Measurements from ENCODE around the gene DNAJC6. TPM values are rescaled to one million over a fixed set of nuclear protein-coding genes. Genes with fewer than 3 reads are reported as not detected.
A peak's percentile ranks its signal among the peaks of the same experiment; 100 is the strongest.

The DNAJC6 gene
- total and polyA plus RNA-seq, 8 donors: 0.46 to 4.3 (median 1.9) TPM

GRCh38 chr1:65420590-65421350 is 111.4 kb downstream of the DNAJC6 start, which contains the start of the genes LEPR and LEPROT:
Gene LEPR (plus strand): TSS chr1:65420668. CDS start chr1:65565566, 144,898 bp downstream.
Gene LEPROT (plus strand): TSS chr1:65420668. CDS start chr1:65420725, 57 bp downstream.
- Histone ChIP-seq H3K27ac (peak within 1 kb of the TSS; percentile 95 to 99 (median 98)), H3K4me1 (peaks cover 7 to 24% (median 19%) of the 10 kb centered on the region in 3 donors), H3K9me3 (no peaks in the 10 kb centered on the region), H3K36me3 (peaks cover 0 to 7% (median 5%) of the 10 kb centered on the region in 3 donors), H3K4me3 (peak within 1 kb of the TSS; percentile 73 to 92 (median 87)), H3K27me3 (no peaks in the 10 kb centered on the region)
- no peak for FAIRE-seq
- intact Hi-C loops (cut with DNase I): no loop called here
- TF ChIP-seq CTCF (IDR thresholded peaks at IDR 0.05): no peak
- no peak for DNase-seq
- peak; percentile 1 to 33 (median 20) for ATAC-seq
- 0% methylated on average over 59 to 60 of the region's 60 CpGs for WGBS, 2 donors

GRCh38 chr1:65421351-65422025 is 112.1 kb downstream of the DNAJC6 start:
- FAIRE-seq (no peak), DNase-seq (no peak), ATAC-seq (peak in 2 of 4 donors; percentile 0)
- peaks cover 4 to 14% (median 11%) of the 10 kb centered on the region in 3 donors for H3K36me3 ChIP-seq
- no peaks in the 10 kb centered on the region for H3K27me3 ChIP-seq
- peak overlapping the region; percentile 73 to 92 (median 87) for H3K4me3 ChIP-seq
- peak overlapping the region; percentile 95 to 99 (median 98) for H3K27ac ChIP-seq
- no peak for TF ChIP-seq CTCF (IDR thresholded peaks at IDR 0.05)
- WGBS, 2 donors: 1% methylated on average over 13 of the region's 13 CpGs
- peaks cover 7 to 24% (median 19%) of the 10 kb centered on the region in 3 donors for H3K4me1 ChIP-seq
- intact Hi-C loops (cut with DNase I): no loop called here
- H3K9me3 ChIP-seq: no peaks in the 10 kb centered on the region

GRCh38 chr1:65422241-65423203 is 113.2 kb downstream of the DNAJC6 start:
- DNase-seq (no peak), FAIRE-seq (no peak), ATAC-seq (no peak)
- peaks cover 4 to 15% (median 11%) of the 10 kb centered on the region in 3 donors for H3K36me3 ChIP-seq
- H3K9me3 ChIP-seq: no peaks in the 10 kb centered on the region
- H3K27me3 ChIP-seq: no peaks in the 10 kb centered on the region
- H3K4me3 ChIP-seq: peak overlapping the region in 2 of 4 donors; percentile 82 to 92
- H3K4me1 ChIP-seq: peaks cover 7 to 24% (median 19%) of the 10 kb centered on the region in 3 donors
- peak overlapping the region in 1 of 4 donors; percentile 99 for H3K27ac ChIP-seq
- WGBS, 2 donors: 85 to 89% methylated on average over 12 of the region's 12 CpGs
- intact Hi-C loops (cut with DNase I): no loop called here
- no peak for TF ChIP-seq CTCF (IDR thresholded peaks at IDR 0.05)

GRCh38 chr1:65423884-65424572 is 114.7 kb downstream of the DNAJC6 start:
- intact Hi-C loops (cut with DNase I): no loop called here
- FAIRE-seq (no peak), DNase-seq (no peak), ATAC-seq (no peak)
- Histone ChIP-seq H3K27ac (no peak overlapping the region), H3K9me3 (no peaks in the 10 kb centered on the region), H3K4me1 (peaks cover 7 to 24% (median 19%) of the 10 kb centered on the region in 3 donors), H3K27me3 (no peaks in the 10 kb centered on the region), H3K4me3 (no peak overlapping the region), H3K36me3 (peaks cover 4 to 19% (median 11%) of the 10 kb centered on the region in 3 donors)
- TF ChIP-seq CTCF (IDR thresholded peaks at IDR 0.05): no peak
- WGBS, 2 donors: 47 to 57% methylated on average over 2 of the region's 2 CpGs

Measured in pancreas (tissue), 10 donors.